HG03135 (cell line): ENCODE measurements around the gene SEC16A.

Experiments
- ATAC-seq: cut with Tn5 transposase; IDR thresholded peaks from one replicate; pipeline ENCODE4 v1.9.1; 2021; ENCODE audit warnings: mild to moderate bottlenecking, moderate library complexity; ENCODE audit not compliant: unreplicated experiment

The SEC16A gene

DNA sequence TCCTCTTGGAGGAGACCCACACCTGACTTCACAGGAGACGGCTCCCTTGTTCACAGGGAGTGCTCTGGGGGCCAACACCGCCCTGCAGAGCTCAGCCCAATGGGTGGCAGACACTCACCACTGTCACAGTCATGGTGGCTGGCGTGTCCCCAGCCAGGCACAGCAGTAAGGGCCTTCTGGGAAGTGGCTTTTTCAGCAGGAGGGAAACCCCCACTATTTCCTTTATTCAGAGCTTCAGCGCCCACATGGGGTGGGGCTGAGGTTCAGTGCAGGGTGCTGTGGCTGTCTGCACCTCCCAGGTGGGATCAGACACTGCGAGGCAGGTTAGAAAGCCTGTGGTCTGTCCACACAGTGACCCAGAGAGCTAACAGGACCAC is 79.3 kb downstream of the SEC16A start:
- no peak for ATAC-seq

DNA sequence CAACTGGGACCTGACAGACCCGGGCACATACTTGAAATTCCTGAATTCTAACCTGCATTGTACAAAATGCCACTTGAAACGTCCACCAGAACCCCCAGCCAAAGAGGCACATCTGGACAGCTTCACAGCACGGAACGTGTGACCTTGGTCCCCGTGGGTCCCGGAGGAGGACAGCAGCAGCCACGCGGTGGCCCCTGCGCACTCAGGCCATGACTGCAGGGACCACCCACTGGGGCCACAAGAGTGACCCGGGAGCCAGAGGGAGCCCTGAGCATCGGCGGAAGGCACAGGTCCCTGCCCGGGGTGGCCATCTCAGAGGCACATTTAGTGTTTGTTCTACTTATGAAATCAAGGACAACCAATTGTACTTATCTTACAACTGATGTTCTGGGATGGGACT is 80.8 kb downstream of the SEC16A start:
- ATAC-seq = no peak

DNA sequence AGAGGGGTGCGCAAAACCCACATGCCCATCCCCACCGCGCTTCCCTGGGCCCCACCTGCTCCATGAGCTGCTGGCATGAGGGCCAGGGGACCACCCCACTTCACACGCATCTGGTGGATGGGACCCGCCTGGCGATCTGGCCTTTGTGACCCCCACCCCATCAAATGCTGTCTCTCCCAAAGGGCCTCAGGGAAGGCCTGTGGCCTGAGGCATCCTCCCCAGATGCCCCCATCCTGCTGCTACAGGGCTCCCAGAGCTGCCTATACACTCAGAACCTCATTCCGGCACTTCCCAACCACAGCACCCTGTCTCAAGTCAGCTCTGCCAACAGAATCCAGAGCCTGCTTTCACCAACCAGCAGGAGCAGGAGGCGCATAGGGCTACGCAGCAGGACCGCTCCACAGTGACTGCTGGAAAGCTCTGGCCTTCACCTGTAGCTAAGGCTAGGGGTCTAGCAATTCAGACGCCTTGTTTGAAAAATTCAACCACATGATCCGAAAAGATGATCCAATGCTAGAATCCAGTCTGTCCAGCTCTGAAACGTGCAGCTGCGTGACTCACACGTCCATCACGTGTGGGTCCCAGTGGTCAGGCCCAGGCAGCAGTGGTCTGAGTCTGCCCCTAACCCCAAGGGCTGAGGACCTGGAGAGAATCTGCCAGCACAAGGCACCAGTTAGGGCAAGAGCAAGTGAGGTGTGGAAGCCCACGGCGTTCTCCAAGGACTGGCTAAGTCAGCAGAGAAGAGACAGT is 81.5 kb downstream of the SEC16A start:
- no peak for ATAC-seq

DNA sequence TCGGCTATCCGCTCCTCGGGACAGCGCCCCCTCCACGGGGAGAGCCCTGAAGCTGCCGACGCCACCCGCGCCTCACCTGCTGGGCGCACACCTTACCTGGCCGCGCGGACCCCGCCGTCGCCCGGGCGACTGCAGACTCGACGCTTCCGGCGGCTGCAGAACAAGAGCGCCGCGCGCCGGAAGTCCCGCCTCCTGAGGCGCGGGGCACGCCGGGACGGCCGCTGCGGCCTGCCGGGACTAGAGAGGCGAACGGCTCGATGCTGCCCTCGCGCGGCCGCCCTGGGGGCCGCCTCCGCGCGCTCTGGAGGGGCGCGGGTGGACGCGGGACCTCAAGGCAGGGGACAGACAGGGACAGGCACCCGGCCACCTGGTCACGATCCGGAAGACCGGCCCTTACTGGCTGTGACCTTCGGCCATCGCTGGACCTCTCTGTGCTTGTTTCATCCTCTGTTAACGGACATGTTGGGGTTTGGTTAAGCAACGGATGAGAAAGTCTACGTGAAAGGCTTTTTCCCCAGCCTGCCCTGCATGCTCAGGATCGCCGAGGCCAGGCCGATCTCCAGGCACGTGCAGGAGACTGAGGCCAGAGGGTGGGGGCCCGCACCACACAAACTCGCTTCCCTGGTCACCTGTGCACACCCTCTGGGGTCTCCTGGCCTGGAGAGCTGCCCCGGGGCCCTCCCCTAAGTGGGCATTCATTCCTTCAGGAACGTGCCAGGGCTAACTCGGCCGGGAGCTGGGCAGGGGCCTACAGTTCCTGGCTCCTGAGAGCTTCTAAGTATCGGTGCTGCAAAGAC is 82.6 kb downstream of the SEC16A start, which contains the start of gene SNAPC4:
Gene SNAPC4 (minus strand): TSS at position 133 of the 797 bp plus-strand sequence. CDS start 1,742 bp downstream, outside the sequence.
- peak; percentile 62 for ATAC-seq

DNA sequence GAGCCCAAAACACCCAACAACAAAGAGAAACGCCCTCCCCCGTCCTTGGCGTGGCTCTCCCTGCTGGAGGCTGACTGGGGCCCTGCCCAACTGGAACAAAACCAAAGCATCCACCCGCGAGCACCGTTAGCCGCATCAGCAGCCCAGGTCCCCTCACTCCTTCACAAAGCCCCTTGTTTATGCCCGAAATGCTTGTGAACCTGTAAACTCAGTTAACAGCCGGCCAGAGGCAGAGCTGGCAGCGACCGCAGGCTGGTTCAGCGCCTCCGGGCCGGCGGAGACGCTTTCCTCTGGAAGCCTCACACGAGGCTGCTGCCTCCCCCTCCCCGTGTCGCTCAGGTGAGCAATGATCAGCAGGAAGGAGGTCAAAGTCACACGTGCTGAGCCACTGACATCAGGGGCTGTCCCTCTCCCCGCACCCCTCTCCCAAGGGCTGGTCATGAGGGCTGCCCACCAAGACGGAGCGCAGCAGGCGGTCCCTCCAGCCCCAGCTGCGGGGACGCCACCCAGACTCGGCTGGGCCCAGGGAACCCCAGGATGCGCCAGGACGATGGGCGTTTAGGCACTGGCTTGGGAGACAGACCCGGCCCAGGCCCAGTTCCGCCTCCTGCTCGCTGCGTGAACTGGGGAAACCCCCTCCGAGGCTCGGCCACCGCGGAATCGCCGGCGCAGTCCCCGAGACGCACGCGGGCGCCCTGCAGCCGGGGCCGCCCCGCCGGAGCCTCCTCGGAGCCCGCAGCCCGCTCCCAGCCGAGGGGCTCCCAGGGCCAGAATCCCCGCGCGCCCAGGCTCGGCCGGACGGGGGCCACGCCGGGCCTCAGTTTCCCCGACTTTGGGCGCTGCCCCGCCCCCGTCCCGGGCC is 83.4 kb downstream of the SEC16A start:
- peak; percentile 26 for ATAC-seq

DNA sequence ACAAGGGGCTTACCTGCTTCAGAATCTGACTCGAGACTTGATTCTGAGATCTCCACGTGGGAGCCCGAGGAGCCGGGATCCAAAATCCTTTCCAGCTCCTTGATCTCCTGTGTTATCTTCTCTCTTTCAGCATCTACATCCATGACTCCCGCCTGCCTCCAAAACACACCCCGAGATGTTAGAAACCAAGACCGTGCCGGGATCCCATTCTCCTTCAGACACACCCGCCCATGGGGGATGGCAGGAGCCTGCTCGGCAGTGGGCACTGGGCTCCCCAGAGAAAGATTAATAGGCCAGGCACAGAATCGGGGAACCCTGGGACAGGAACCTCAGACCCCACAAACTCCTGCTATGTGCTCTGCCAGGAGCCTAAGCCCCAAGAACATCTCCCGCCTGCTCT is 84.6 kb downstream of the SEC16A start:
- no peak for ATAC-seq

DNA sequence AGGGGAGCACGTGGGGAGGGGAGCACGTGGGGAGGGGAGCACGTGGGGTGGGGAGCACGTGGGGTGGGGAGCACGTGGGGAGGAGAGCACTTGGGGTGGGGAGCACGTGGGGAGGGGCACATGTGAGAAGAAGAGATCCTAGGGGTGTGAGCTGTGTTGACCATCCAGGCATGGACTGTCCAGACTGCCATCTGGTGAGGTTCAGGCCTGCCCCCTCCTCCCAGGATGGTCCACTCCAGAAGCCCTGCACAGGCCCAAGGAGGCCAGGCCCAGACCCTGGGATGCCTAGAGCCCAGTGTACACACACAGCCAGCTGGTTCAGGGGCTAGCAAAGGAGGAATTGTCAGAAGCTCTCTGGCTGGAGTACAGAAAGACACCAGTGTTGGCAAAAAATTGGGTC is 85.2 kb downstream of the SEC16A start:
- ATAC-seq = no peak

DNA sequence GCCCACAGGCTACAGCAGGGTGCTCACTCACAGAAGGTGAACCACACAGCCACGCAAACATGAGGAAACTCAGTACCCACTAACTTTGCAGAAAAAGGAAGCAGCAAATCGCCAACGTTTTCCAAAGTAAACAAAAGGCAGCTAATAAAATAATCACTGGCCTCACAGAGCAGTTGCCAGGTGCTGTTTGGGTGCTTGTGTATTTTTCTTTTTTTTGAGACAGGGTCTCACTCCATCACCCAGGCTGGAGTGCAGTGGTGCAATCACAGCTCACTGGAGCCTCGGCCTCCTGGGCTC is 86.7 kb downstream of the SEC16A start:
- ATAC-seq = no peak

DNA sequence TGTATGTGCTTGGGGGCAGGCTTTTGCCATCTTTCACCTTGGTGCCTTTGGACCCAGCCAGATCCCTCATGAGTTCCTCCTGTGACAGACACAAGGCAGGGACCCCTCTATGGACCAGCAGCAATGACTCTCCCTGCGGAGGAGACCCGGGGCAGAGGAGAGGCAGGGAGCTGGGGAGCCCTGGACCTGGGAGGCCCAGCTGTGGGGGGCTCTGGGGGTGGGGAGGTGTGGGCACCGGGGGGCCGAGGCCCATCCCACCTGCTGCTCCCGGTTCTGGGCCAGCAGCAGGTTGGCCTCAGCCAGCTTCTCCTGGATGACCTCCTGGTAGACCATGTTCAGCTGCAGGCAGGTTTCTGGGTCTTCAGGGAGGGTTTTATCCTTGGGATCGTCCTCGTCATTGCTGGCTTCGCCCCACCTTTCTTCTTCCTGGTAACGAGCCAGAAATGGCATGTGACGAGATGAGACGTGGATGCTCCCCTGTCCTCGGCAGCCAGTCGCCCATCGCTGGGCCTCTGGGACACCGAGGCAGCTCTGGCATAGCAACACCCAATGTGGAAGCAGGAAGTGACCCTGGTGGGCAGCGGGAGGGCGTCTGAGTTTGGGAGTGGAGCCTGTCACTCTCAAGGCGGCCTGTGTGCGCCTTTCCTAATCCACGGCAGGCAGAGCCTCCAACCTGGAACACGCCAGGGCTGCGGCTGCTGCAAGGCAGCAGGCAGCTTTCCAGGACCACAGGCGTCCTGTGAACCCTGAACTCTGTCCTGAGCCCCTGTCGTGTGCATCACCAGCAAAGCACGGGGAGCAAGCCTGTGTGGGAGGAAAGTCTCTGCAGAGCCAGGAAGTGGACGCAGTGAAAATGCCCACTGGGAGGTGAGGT is 87.3 kb downstream of the SEC16A start:
- no peak for ATAC-seq

DNA sequence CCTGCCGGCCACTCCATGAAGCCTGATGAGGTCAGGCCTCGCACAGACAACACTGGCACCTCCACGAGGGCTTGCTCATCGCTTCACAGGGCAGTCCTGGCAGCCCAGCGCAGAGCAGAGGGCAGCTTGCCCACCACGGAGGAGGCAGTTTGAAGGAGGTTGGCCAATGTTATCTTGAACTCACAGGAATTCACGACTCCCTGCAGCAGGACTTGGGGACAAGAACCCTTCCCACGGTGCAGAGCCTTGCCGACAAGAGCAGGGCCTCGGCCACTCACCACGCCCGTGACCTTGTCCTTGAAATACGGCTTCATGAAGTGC is 87.9 kb downstream of the SEC16A start:
- ATAC-seq = no peak

DNA sequence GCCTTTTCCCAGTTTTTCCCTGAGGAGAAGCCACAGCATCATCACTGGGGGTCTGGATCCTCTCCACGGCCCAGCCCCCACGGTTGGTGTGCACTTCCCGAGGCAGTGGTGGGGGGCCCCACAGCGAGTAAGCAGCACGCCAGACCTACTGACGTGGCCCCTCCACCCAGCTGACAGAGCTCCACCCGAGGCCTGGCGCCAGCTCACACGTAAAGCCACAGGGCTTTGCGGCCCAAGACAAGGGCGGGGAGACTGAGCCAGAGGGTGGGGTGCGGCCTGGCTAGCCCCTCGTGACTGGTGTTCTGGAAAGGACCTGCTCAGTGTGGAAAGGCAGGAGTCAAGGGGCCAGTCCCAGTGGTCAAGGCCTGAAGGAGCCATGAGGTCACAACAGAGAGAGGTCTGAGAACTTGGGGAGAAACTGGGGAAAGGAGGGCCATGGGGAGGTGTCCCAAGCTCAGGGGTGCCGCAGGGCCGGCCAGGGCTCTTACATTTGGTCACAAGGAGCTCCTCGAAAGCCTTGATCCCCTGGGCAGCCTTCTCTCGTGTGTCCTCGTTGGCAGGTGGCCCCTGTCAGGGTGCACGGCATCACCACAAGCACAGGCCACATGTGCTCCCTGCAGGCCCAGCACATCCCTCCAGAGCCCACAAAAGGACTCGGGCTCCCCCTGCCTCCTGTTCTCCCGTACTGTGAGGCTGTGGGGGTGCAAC is 88.4 kb downstream of the SEC16A start:
- no peak for ATAC-seq

DNA sequence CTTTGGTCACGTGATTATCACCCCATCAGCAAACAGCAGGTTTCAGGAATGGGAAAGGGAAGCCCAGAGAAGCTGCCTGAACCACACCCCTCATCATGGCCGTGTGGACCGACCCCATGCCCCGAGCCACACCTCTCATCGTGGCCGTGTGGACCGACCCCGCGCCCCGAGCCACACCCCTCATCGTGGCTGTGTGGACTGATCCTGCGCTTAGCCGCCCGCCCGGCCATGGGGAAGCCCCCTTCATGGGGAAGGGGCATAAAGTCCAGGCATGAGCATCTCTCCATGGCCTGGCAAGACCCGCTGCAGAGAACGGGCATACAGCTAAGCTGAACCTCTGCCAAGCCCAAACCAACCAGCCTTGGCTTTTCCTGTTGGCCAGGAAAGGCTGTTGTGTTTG is 89.3 kb downstream of the SEC16A start:
- ATAC-seq = no peak

DNA sequence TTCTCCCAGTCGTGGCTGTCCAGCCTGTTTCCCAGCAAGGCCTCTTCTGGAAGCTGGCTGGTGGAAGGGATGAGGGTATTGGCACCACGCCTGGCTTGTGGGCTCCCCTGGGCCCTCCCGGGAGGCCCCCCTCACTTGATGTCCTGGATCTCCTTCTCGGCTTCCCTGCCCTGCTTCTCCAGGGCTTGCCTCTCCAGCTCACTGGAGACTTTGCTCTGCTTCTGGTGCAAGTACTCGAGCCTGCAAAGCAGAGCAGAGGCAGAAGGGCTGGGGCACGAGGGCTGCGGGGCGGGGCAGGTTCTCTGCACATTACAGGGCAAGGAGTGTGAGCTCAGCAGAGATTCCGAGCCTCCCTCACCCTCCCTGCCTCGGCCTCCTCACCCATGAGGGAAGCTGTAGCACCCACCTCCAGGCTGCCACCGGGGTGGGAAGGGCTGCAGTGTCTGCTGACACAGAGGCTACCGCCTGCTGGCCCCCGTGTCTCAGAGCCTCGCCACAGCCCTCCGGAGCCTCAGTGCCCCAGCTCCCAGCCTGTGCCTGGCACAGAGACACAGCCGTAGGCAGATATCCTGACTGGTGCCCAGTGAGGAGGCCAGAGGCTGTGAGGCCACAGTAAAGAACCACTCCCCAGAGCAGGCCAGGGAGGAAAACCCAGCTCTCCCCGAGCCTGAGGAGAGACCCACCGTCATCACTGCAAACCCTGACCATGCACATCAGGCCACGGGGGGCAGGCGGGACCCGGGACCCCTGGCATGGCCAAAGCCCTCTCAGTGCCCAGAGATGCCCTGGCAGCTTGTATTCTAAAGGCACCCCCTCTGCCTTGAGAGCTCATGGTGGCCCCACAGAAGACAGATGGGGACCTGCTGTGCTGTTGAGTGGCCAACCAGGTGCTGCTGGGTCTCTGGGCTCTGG is 90.0 kb downstream of the SEC16A start:
- no peak for ATAC-seq

DNA sequence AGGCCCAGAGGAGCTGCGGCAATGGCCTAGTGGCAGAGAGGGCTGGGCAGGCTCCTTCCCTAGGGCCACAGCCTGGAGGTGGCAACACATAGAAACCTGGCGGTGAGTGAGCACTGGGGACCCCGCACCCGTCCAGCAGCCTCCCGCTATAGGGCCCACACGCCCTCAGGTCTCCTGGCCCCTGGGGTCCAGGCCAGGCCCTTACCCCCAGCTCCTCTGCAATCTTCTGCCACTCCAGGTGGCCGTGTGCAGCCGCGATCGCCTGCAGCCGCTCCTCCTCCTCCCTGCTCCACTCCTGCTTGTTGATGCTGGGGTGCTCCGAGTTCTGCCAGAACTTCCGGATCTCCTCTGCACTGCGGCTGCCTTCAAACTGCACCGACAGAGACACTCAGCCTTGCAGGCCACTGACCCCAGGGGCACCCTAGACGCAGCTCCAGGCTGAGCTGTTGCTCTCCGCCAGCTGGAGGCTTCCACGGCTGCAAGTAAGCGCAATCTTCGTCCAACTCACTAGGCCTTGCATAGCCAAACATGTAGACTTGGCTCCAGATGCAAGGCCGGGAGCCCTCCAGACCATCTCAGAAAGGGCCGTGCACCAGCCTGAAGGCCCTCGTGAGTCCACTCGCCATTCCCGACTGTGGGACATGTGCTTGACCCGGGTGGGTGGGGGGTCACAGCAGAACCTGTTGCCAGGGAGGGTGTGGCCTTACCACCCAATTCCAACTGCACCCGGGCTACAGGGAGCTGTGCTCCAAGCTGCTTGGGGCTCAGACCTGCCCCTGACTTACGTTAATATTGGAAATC is 90.9 kb downstream of the SEC16A start:
- ATAC-seq = no peak
